Measurements from ENCODE around the gene PRPF39.
A peak's percentile ranks its signal among the peaks of the same experiment; 100 is the strongest.
"Not testable (repeated sequence)": the region's sequence is repeated elsewhere in the genome, so short reads cannot be mapped to it uniquely, and the experiment has no call there.

Gene PRPF39

GRCh38 chr14:45081096-45081495 is 2.8 kb upstream of the PRPF39 start:
- not testable (repeated sequence) for DNase-seq (ENCODE audit: low spot score)

GRCh38 chr14:45082420-45082819 is 1.5 kb upstream of the PRPF39 start:
- DNase-seq (ENCODE audit: low spot score): no peak

- DNase-seq (ENCODE audit: low spot score): no peak
These were observed 320 bp upstream of the PRPF39 start for GRCh38 chr14:45083617-45083975.

GRCh38 chr14:45084946-45085346 is 1.0 kb downstream of the PRPF39 start:
- peak; percentile 33 for DNase-seq (ENCODE audit: low spot score)

- DNase-seq (ENCODE audit: low spot score): no peak
These were observed 5.9 kb downstream of the PRPF39 start for GRCh38 chr14:45089813-45090212.

GRCh38 chr14:45091710-45092109 is 7.8 kb downstream of the PRPF39 start:
- DNase-seq (ENCODE audit: low spot score): no peak

- DNase-seq (ENCODE audit: low spot score): no peak
These were observed 10.4 kb downstream of the PRPF39 start for GRCh38 chr14:45094275-45094674.

- no peak for DNase-seq (ENCODE audit: low spot score)
These were observed 11.2 kb downstream of the PRPF39 start for GRCh38 chr14:45095143-45095542.

GRCh38 chr14:45096218-45096617 is 12.3 kb downstream of the PRPF39 start:
- DNase-seq (ENCODE audit: low spot score): no peak

- no peak for DNase-seq (ENCODE audit: low spot score)
These were observed 19.9 kb downstream of the PRPF39 start for GRCh38 chr14:45103806-45104205.

GRCh38 chr14:45104561-45104960 is 20.6 kb downstream of the PRPF39 start:
- no peak for DNase-seq (ENCODE audit: low spot score)

- no peak for DNase-seq (ENCODE audit: low spot score)
These were observed 29.2 kb downstream of the PRPF39 start for GRCh38 chr14:45112896-45113781.

GRCh38 chr14:45114327-45114726 is 30.4 kb downstream of the PRPF39 start:
- no peak for DNase-seq (ENCODE audit: low spot score)

GRCh38 chr14:45118594-45118993 is 34.7 kb downstream of the PRPF39 start:
- no peak for DNase-seq (ENCODE audit: low spot score)

- no peak for DNase-seq (ENCODE audit: low spot score)
These were observed 36.2 kb downstream of the PRPF39 start for GRCh38 chr14:45120096-45120495.

GRCh38 chr14:45123271-45123670 is 39.4 kb downstream of the PRPF39 start:
- DNase-seq (ENCODE audit: low spot score): no peak

- no peak for DNase-seq (ENCODE audit: low spot score)
These were observed 41.8 kb downstream of the PRPF39 start for GRCh38 chr14:45125754-45126153.

- no peak for DNase-seq (ENCODE audit: low spot score)
These were observed 45.2 kb downstream of the PRPF39 start for GRCh38 chr14:45128963-45129629.

GRCh38 chr14:45133683-45134050 is 49.8 kb downstream of the PRPF39 start:
- peak; percentile 9 for DNase-seq (ENCODE audit: low spot score)

GRCh38 chr14:45134051-45134958 is 50.4 kb downstream of the PRPF39 start, which contains the start of gene FKBP3:
Gene FKBP3, minus strand, starts transcription at chr14:45134481. Its CDS starts 25 bp downstream, at chr14:45134456.
- DNase-seq (ENCODE audit: low spot score): peak; percentile 98

GRCh38 chr14:45135156-45135555 is 51.2 kb downstream of the PRPF39 start:
- DNase-seq (ENCODE audit: low spot score): no peak

GRCh38 chr14:45135659-45136395 is 51.9 kb downstream of the PRPF39 start, which contains the start of gene FANCM:
Gene FANCM, plus strand, starts transcription at chr14:45135930. Its CDS starts 102 bp downstream, at chr14:45136032.
- peak; percentile 96 for DNase-seq (ENCODE audit: low spot score)
